ENCODE results near the gene CTCF.

The CTCF gene

GRCh38 chr16:67526149-67526791 lies 36.1 kb upstream of the CTCF start:
- no peak for DNase-seq (ENCODE audit: extremely low read depth, insufficient read length)
- H3K36me3 ChIP-seq (ENCODE audit: control insufficient read depth, insufficient read depth, low read length): no peaks in the 10 kb centered on the region
- H3K4me3 ChIP-seq (replicated peaks; ENCODE audit: low read depth, low read length): no peak overlapping the region
- no peak for TF ChIP-seq CTCF (IDR thresholded peaks at IDR 0.05; ENCODE audit: insufficient read depth, low read length, poor library complexity, severe bottlenecking)
- H3K27me3 ChIP-seq (replicated peaks; ENCODE audit: control insufficient read depth, insufficient read depth, low read length): no peaks in the 10 kb centered on the region

- no peaks in the 10 kb centered on the region for H3K36me3 ChIP-seq (ENCODE audit: control insufficient read depth, insufficient read depth, low read length)
- no peak for TF ChIP-seq CTCF (IDR thresholded peaks at IDR 0.05; ENCODE audit: insufficient read depth, low read length, poor library complexity, severe bottlenecking)
- no peaks in the 10 kb centered on the region for H3K27me3 ChIP-seq (replicated peaks; ENCODE audit: control insufficient read depth, insufficient read depth, low read length)
- DNase-seq (ENCODE audit: extremely low read depth, insufficient read length): no peak
- peak within 1 kb of the TSS; percentile 59 for H3K4me3 ChIP-seq (replicated peaks; ENCODE audit: low read depth, low read length)
These were observed 34.0 kb upstream of the CTCF start, which contains the start of gene RIPOR1 for GRCh38 chr16:67528222-67528869. RIPOR1 (plus strand) TSS chr16:67528829; CDS start chr16:67538447, 9,618 bp downstream.

- H3K27me3 ChIP-seq (replicated peaks; ENCODE audit: control insufficient read depth, insufficient read depth, low read length): no peaks in the 10 kb centered on the region
- no peak for DNase-seq (ENCODE audit: extremely low read depth, insufficient read length)
- H3K36me3 ChIP-seq (ENCODE audit: control insufficient read depth, insufficient read depth, low read length): no peaks in the 10 kb centered on the region
- peak overlapping the region; percentile 59 for H3K4me3 ChIP-seq (replicated peaks; ENCODE audit: low read depth, low read length)
- no peak for TF ChIP-seq CTCF (IDR thresholded peaks at IDR 0.05; ENCODE audit: insufficient read depth, low read length, poor library complexity, severe bottlenecking)
These were observed 33.3 kb upstream of the CTCF start for GRCh38 chr16:67528870-67529581.

- H3K27me3 ChIP-seq (replicated peaks; ENCODE audit: control insufficient read depth, insufficient read depth, low read length): no peaks in the 10 kb centered on the region
- no peaks in the 10 kb centered on the region for H3K36me3 ChIP-seq (ENCODE audit: control insufficient read depth, insufficient read depth, low read length)
- no peak for TF ChIP-seq CTCF (IDR thresholded peaks at IDR 0.05; ENCODE audit: insufficient read depth, low read length, poor library complexity, severe bottlenecking)
- H3K4me3 ChIP-seq (replicated peaks; ENCODE audit: low read depth, low read length): peak overlapping the region; percentile 59
- no peak for DNase-seq (ENCODE audit: extremely low read depth, insufficient read length)
These were observed 32.7 kb upstream of the CTCF start for GRCh38 chr16:67529582-67530012.

GRCh38 chr16:67530013-67530939 lies 32.0 kb upstream of the CTCF start:
- peak; percentile 57 for DNase-seq (ENCODE audit: extremely low read depth, insufficient read length)
- no peak for TF ChIP-seq CTCF (IDR thresholded peaks at IDR 0.05; ENCODE audit: insufficient read depth, low read length, poor library complexity, severe bottlenecking)
- Histone ChIP-seq H3K36me3 (ENCODE audit: control insufficient read depth, insufficient read depth, low read length) (no peaks in the 10 kb centered on the region), H3K27me3 (replicated peaks; ENCODE audit: control insufficient read depth, insufficient read depth, low read length) (no peaks in the 10 kb centered on the region), H3K4me3 (replicated peaks; ENCODE audit: low read depth, low read length) (peak overlapping the region; percentile 59)
